Measurements from ENCODE around the gene PIP4K2A.

DNA sequence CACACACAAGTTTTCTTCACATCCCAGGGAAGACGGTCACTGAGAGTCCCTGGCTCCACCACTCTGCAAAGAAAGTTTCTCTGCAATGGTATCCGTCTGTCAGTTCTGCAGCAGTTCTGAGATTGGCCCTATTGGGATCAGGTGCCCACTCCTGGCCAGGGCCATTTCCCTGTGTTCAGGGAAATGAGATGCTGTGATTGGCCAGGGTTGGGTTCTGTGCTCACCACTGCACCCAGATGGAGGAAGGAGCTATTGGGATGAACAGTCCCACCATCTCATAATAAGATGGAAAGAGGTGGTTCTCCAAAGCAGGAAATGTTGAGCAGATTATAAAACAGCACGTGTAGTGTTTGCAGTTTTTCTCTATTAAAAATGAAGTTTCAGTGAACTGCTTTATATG lies 13.3 kb upstream of the PIP4K2A start:
- TF ChIP-seq POLR2A (IDR thresholded peaks at IDR 0.05) = no peak
- TF ChIP-seq, protein P1, sequence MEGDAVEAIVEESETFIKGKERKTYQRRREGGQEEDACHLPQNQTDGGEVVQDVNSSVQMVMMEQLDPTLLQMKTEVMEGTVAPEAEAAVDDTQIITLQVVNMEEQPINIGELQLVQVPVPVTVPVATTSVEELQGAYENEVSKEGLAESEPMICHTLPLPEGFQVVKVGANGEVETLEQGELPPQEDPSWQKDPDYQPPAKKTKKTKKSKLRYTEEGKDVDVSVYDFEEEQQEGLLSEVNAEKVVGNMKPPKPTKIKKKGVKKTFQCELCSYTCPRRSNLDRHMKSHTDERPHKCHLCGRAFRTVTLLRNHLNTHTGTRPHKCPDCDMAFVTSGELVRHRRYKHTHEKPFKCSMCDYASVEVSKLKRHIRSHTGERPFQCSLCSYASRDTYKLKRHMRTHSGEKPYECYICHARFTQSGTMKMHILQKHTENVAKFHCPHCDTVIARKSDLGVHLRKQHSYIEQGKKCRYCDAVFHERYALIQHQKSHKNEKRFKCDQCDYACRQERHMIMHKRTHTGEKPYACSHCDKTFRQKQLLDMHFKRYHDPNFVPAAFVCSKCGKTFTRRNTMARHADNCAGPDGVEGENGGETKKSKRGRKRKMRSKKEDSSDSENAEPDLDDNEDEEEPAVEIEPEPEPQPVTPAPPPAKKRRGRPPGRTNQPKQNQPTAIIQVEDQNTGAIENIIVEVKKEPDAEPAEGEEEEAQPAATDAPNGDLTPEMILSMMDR (IDR thresholded peaks at IDR 0.05) = no peak
